Measurements from ENCODE around the gene MYLK2.
A peak's percentile ranks its signal among the peaks of the same experiment; 100 is the strongest.

Gene MYLK2

GRCh38 chr20:31835554-31835953, 16.4 kb downstream of the MYLK2 start:
- DNase-seq (ENCODE audit: low read depth in 2 of 2): no peak

- DNase-seq (ENCODE audit: low read depth in 2 of 2): peak; percentile 17 to 26
These were observed 17.1 kb downstream of the MYLK2 start for GRCh38 chr20:31835977-31836852.

GRCh38 chr20:31836853-31837608, 17.9 kb downstream of the MYLK2 start:
- no peak for DNase-seq (ENCODE audit: low read depth in 2 of 2)

GRCh38 chr20:31837896-31838397, 18.8 kb downstream of the MYLK2 start:
- DNase-seq (ENCODE audit: low read depth in 2 of 2): no peak

GRCh38 chr20:31838646-31839292, 19.6 kb downstream of the MYLK2 start:
- DNase-seq (ENCODE audit: low read depth in 2 of 2): no peak

- no peak for DNase-seq (ENCODE audit: low read depth in 2 of 2)
These were observed 20.8 kb downstream of the MYLK2 start for GRCh38 chr20:31839782-31840487.

GRCh38 chr20:31840906-31841816, 22.0 kb downstream of the MYLK2 start:
- no peak for DNase-seq (ENCODE audit: low read depth in 2 of 2)

- no peak for DNase-seq (ENCODE audit: low read depth in 2 of 2)
These were observed 22.8 kb downstream of the MYLK2 start for GRCh38 chr20:31841928-31842327.

- DNase-seq (ENCODE audit: low read depth in 2 of 2): no peak
These were observed 23.5 kb downstream of the MYLK2 start for GRCh38 chr20:31842471-31843157.

GRCh38 chr20:31843288-31843687, 24.1 kb downstream of the MYLK2 start:
- no peak for DNase-seq (ENCODE audit: low read depth in 2 of 2)

- DNase-seq (ENCODE audit: low read depth in 2 of 2): no peak
These were observed 24.7 kb downstream of the MYLK2 start for GRCh38 chr20:31843881-31844280.

- DNase-seq (ENCODE audit: low read depth in 2 of 2): no peak
These were observed 25.7 kb downstream of the MYLK2 start for GRCh38 chr20:31844737-31845299.

- no peak for DNase-seq (ENCODE audit: low read depth in 2 of 2)
These were observed 26.2 kb downstream of the MYLK2 start, which contains the start of gene FOXS1 for GRCh38 chr20:31845300-31845863. FOXS1 (minus strand) TSS chr20:31845604; CDS start chr20:31845542, 62 bp downstream.

- no peak for DNase-seq (ENCODE audit: low read depth in 2 of 2)
These were observed 27.6 kb downstream of the MYLK2 start for GRCh38 chr20:31846793-31847138.

GRCh38 chr20:31848088-31848999, 29.2 kb downstream of the MYLK2 start:
- no peak for DNase-seq (ENCODE audit: low read depth in 2 of 2)

- DNase-seq (ENCODE audit: low read depth in 2 of 2): no peak
These were observed 30.3 kb downstream of the MYLK2 start for GRCh38 chr20:31849306-31849930.

GRCh38 chr20:31851240-31851955, 32.2 kb downstream of the MYLK2 start:
- no peak for DNase-seq (ENCODE audit: low read depth in 2 of 2)
